ENCODE measurements around the gene GPX6. TPM values are rescaled to one million over a fixed set of nuclear protein-coding genes. Genes with fewer than 3 reads are reported as not detected.

GPX6 gene
- total and polyA plus RNA-seq, 2 of the 13 experiments (the other 11 are each of a cell fraction or from before 2014, with no cell fraction given): not detected

GRCh38 chr6:28542440-28543296 lies 27.1 kb upstream of the GPX6 start (continued):
- TF ChIP-seq HNF1A (IDR thresholded peaks at IDR 0.05; ENCODE audit: low read depth): no peak
- no peak; the same call in 1 of the 2 replicates for TF ChIP-seq HNF1A (CRISPR knock-in tag; IDR thresholded peaks at IDR 0.05; ENCODE audit: borderline replicate concordance)
- no peak for TF ChIP-seq HMG20B (CRISPR knock-in tag; conservative IDR thresholded peaks at IDR 0.05)
- no peak for TF ChIP-seq ZBTB34 (CRISPR knock-in tag; IDR thresholded peaks at IDR 0.05)
- peak; percentile 50 for TF ChIP-seq ZNF687 (CRISPR knock-in tag; IDR thresholded peaks at IDR 0.05)
- TF ChIP-seq ZFP62 (CRISPR knock-in tag; IDR thresholded peaks at IDR 0.05): no peak
- peak; percentile 35; the same call in 1 of the 2 replicates for TF ChIP-seq CREM (IDR thresholded peaks at IDR 0.05)
- no peak for TF ChIP-seq CREM (CRISPR knock-in tag; IDR thresholded peaks at IDR 0.05)
- TF ChIP-seq REL (CRISPR knock-in tag; conservative IDR thresholded peaks at IDR 0.05): no peak; the same call in 1 of the 2 replicates
- TF ChIP-seq, protein P1, sequence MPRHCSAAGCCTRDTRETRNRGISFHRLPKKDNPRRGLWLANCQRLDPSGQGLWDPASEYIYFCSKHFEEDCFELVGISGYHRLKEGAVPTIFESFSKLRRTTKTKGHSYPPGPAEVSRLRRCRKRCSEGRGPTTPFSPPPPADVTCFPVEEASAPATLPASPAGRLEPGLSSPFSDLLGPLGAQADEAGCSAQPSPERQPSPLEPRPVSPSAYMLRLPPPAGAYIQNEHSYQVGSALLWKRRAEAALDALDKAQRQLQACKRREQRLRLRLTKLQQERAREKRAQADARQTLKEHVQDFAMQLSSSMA (CRISPR knock-in tag; IDR thresholded peaks at IDR 0.05): no peak
- TF ChIP-seq GATAD2A (CRISPR knock-in tag; IDR thresholded peaks at IDR 0.05): peak; percentile 81
- TF ChIP-seq ZSCAN9 (CRISPR knock-in tag; IDR thresholded peaks at IDR 0.05; ENCODE audit: borderline replicate concordance): peak; percentile 17; the same call in 1 of the 2 replicates
- TF ChIP-seq ZNF33B (CRISPR knock-in tag; IDR thresholded peaks at IDR 0.05): peak; percentile 67; the same call in 1 of the 2 replicates
- no peak for TF ChIP-seq MXD3 (CRISPR knock-in tag; IDR thresholded peaks at IDR 0.05)
- TF ChIP-seq, protein P2, sequence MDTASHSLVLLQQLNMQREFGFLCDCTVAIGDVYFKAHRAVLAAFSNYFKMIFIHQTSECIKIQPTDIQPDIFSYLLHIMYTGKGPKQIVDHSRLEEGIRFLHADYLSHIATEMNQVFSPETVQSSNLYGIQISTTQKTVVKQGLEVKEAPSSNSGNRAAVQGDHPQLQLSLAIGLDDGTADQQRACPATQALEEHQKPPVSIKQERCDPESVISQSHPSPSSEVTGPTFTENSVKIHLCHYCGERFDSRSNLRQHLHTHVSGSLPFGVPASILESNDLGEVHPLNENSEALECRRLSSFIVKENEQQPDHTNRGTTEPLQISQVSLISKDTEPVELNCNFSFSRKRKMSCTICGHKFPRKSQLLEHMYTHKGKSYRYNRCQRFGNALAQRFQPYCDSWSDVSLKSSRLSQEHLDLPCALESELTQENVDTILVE (CRISPR knock-in tag; IDR thresholded peaks at IDR 0.05): 0 out of 2 replicates have a peak, but pooled peaks have one; percentile 41
- no peak for TF ChIP-seq ZFP90 (CRISPR knock-in tag; IDR thresholded peaks at IDR 0.05; ENCODE audit: borderline replicate concordance)
- peak; percentile 50; the same call in 1 of the 2 replicates for TF ChIP-seq ZNF768 (CRISPR knock-in tag; IDR thresholded peaks at IDR 0.05)
